LNCAP (cell line): ENCODE data around the gene ARID4B.

Source experiments
- CTCF ChIP-seq: fragments of 450-650 bp; IDR thresholded peaks from 2 replicates; pipeline ENCODE4 v1.5.1; 2017; ENCODE audit warnings: mild to moderate bottlenecking

The ARID4B gene

GRCh38 chr1:235136111-235136510, 191.9 kb downstream of the ARID4B start:
- no peak for TF ChIP-seq CTCF

- no peak for TF ChIP-seq CTCF
Measured at GRCh38 chr1:235134171-235134570, 193.8 kb downstream of the ARID4B start.

- TF ChIP-seq CTCF, result no peak
Measured at GRCh38 chr1:235133086-235133485, 194.9 kb downstream of the ARID4B start.

GRCh38 chr1:235131961-235132360, 196.0 kb downstream of the ARID4B start:
- TF ChIP-seq CTCF, result no peak

- no peak for TF ChIP-seq CTCF
Measured at GRCh38 chr1:235130766-235131270, 197.2 kb downstream of the ARID4B start.

- TF ChIP-seq CTCF, result no peak
Measured at GRCh38 chr1:235129774-235130570, 198.0 kb downstream of the ARID4B start.

GRCh38 chr1:235128456-235129328, 199.3 kb downstream of the ARID4B start, which contains the start of gene TOMM20:
TSS of gene TOMM20 (minus strand) at chr1:235128837. CDS start at chr1:235128715, 122 bp downstream.
- TF ChIP-seq CTCF, result no peak
